Posterior cingulate gyrus (tissue), 11 donors: ENCODE results near the gene C1orf116.
A peak's percentile ranks its signal among the peaks of the same experiment; 100 is the strongest.

Experiments
- DNase-seq, 10 donors: peaks; one replicate each; pipeline versions ENCODE4 v3.0.0 to v3.0.0-alpha.2; 2020 to 2021; ENCODE audit warnings: mixed read lengths in 3 of 10
- intact Hi-C: fragments of 100-400 bp; cut with DNase I; formaldehyde crosslinking; loops from one replicate; pipeline ENCODE4 v1.15.1; 2023

Gene C1orf116

DNA sequence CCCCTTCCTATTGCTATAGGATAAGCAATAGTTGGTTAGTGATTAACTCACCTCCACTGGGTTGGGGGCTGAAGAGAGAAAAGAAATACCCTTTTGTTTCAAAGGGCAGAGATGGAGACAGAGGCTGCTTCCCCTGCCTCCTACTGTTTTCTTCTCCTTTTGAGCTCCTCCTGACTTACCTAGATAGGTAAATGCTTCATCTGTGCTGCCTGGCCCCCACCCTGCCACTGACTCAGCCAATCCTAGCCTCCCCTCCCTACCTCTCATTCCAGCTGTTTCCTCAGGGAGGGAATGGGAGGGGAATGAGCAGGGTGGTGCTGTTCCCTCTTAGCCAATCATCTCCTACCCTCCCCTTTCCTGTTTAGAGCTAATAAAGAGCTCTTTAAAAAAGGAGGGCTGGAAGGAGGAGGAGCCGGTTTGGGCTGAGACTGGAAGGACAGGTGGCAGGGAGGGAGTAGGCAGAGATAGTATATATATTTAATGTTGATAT, at the start of gene C1orf116:
Gene C1orf116, minus strand, starts transcription at position 229 of the 490 bp plus-strand sequence. CDS start 5,158 bp downstream, outside the sequence.
- no peak for DNase-seq
- intact Hi-C loops = no loop called here

- no peak for DNase-seq
- intact Hi-C loops = no loop called here
Observed at GRCh38 chr1:207081806-207082205, 49.2 kb upstream of the C1orf116 start.

GRCh38 chr1:207081088-207081487, 48.5 kb upstream of the C1orf116 start:
- intact Hi-C loops = no loop called here
- no peak for DNase-seq

DNA sequence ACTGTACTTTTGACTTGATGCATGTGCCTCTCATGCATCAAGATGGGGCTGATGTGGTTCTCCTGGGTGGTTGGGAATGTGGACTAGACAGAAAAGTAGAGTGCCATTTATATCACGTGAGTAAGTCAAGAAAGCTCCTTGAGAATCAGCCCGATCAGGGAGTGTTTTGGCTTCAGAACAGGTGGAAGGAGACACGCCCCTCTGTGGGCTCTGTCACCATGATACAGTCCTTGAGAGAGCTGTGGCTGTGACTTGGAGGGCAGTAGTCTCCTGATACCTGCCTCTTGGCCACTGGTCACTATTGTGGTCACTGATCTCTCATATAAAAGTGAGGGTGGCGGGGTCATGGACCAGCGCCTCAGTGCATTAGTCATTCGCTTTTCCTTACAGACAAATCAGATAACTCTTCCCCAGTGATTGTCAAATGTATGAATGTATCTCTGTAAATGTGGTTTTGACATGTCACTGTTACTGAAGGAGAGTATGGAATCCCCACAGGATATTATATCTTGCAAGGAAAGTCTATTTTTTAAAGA, 47.2 kb upstream of the C1orf116 start:
- intact Hi-C loops = no loop called here
- DNase-seq = no peak

- DNase-seq = no peak
- intact Hi-C loops = no loop called here
Observed at GRCh38 chr1:207078578-207079132, 46.1 kb upstream of the C1orf116 start.

DNA sequence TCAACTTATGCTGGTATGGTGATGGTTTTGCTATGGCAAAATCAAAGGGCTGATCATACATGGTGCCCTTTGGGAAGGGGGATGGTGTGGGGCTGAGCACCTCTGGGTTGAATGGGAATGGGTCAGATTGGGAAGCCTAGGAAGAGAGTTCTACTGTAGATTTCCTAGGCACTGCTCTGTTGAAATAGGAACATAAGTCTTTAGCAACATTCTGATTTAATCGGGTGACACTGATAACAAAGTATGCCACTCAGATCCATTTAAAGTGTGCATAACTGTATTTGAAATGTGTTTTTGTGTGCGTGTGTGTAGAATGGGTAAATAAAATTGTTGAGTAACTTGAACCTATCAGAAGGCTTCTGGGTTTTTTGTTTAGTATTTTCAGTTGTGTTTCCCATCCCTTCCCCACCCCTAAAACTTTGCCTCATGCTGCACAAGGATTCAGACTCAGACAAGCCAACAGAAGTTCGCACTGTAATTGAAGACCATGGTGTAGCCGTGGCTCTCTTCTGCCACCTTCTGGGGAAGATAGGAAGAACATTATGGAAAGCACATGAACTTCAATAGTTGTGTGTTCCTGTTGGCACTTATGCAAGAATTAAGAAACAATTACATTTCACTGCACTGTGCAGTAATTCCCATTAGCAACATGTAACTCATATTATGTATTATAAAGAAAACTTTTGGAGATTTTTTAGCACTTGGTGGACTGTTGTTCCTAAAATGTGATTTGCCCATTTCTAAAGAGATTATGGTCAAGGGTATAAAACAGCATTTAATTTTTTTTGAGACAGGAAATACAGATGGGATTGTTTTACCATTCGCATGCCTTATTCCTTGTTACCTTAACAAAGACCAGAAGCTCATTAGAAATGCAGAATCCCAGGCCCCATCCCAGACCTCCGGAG, 45.2 kb upstream of the C1orf116 start:
- peak in 6 of 10 donors; percentile 28 to 86 (median 54) for DNase-seq
- intact Hi-C loops = loop anchor here (2.0 kb wide), 1 partner anchor 27 kb away; the partner anchor contains the start of gene YOD1

GRCh38 chr1:207077012-207077411, 44.5 kb upstream of the C1orf116 start:
- intact Hi-C loops = loop anchor here (2.0 kb wide), 1 partner anchor 26 kb away; the partner anchor contains the start of gene YOD1
- no peak for DNase-seq

DNA sequence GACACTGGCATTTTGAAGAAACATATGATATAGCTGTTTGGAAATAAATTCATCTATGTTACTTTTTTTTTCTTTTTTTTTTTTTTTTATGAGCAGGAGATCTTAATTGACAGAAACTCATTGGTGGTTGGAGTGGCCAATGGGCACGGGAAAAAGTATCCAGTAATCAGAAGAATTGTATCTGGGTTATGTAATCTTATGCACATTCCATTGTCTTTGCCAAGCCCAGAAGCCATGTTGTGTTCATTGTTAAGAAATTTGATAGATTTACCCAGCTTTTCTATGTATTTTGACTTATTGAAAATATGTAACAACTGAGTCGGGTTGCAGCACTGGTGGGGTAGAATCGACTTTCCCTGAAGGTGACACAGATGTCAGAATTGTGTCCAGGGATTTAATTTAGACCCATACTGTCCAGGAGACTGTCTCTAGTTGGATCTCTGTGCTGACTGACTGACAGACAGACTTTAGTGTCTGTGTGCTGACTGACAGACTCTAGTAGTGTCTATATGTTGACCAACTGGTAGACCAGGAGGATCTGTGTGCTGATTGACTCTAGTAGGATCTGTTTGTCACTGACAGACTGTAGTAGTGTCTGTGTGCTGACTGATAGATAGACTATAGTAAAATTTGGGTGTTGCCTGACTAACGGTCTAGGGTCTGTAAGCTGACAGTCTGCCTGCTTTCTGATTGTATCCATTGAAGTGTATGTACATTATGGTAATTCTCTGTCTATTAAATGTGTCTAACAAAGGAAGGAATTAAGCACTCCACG, 43.8 kb upstream of the C1orf116 start:
- DNase-seq = no peak
- intact Hi-C loops = loop anchor here (2.0 kb wide), 1 partner anchor 26 kb away; the partner anchor contains the start of gene YOD1

GRCh38 chr1:207073906-207074820, 41.6 kb upstream of the C1orf116 start:
- intact Hi-C loops = no loop called here

DNA sequence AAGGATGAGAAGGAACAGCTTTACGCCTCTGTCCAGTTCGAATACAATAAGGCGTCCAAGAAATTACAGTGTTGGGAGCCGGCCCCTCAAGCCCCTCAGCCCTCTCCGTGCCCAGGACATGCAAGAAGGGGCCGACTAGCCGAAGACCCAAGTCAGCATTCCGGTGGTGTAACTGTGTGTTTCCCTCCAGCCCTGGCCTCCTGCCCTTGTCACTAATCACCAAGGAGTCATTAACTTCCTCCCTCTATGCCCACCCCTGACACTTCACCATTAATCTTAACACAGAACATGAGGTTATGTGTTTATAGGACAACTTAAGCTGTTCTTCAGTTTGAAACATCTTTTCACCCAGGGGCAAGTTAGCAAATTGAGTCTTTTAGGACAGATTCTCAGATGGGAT, 39.7 kb upstream of the C1orf116 start:
- no peak for DNase-seq
- intact Hi-C loops = no loop called here

More at GRCh38 chr1:207073906-207074820, 41.6 kb upstream of the C1orf116 start:
- no peak for DNase-seq

- intact Hi-C loops = no loop called here
- no peak for DNase-seq
Observed at GRCh38 chr1:207071426-207071825, 38.9 kb upstream of the C1orf116 start.

- intact Hi-C loops = no loop called here
- no peak for DNase-seq
Observed at GRCh38 chr1:207070811-207071210, 38.3 kb upstream of the C1orf116 start.

- DNase-seq = no peak
- intact Hi-C loops = no loop called here
Observed at GRCh38 chr1:207069858-207070506, 37.4 kb upstream of the C1orf116 start.

GRCh38 chr1:207069061-207069460, 36.5 kb upstream of the C1orf116 start:
- intact Hi-C loops = no loop called here
- DNase-seq = no peak

GRCh38 chr1:207067665-207068064, 35.1 kb upstream of the C1orf116 start:
- intact Hi-C loops = no loop called here

GRCh38 chr1:207067185-207067584, 34.6 kb upstream of the C1orf116 start:
- DNase-seq = no peak
- intact Hi-C loops = no loop called here

More at GRCh38 chr1:207067665-207068064, 35.1 kb upstream of the C1orf116 start:
- no peak for DNase-seq

GRCh38 chr1:207064561-207064960, 32.0 kb upstream of the C1orf116 start:
- DNase-seq = peak in 1 of 10 donors; percentile 44
- intact Hi-C loops = no loop called here

DNA sequence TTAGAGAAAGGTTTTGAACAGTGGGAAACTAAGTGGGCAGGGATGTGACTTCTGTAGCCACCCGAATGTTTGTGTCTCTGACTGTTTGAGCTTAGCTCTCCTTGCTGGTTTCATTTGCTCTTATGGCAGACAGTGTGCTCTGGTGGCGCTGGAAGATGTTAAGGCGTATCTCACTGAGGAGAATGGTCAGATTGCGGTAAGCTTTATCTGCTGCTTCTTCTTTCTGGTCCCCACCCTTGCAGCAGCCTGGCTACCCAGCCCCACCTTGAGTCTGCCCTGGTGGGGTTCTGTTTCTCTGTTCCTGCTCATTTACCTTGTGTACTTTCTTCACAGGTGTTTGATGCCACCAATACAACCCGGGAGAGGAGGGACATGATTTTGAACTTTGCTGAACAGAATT, 30.5 kb upstream of the C1orf116 start:
- intact Hi-C loops = no loop called here
- no peak for DNase-seq

DNA sequence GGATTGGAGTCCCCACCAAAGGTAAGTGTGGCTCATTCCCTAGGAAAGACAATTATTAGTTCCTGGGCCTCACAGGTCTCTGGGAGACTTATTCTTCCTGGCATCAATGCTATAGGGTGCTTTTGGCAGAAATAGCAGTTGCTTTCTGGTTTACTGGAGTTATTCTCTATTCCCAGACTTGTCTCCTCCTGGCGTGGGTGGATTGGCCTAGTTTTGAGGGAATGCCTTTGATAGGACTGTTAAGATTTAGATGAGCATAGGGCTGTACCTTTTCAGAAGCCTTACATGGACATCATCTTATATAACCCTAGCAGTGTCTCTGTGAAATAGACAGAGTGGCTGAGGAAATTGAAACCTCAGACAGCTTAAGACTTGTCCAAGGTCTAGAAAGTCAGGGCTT, 29.5 kb upstream of the C1orf116 start:
- intact Hi-C loops = no loop called here
- no peak for DNase-seq
